ENCODE data around the gene ZMYM4.
"Not testable (repeated sequence)": the region's sequence is repeated elsewhere in the genome, so short reads cannot be mapped to it uniquely, and the experiment has no call there.

ZMYM4 gene

DNA sequence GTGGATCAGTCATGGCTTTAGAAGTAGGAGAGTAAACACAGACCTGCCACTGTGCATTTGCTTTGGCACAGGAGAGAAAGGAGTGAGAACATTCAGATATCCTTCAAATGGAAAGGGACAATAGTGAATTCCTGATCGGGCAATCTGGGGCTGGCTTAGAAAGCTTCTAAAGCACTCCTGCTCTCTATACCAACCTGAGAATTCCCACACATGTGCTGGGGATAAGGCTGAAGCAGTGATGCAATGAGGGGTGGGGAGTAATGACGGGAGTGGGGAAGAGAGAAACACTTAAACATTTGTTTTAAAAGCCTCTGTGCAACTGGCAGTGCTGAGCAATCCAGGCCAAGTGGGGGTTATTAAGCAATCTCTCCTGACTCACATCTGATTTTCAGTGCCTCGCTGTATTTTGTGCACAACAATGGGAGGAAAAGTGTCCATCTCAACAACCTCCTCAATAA, 179.9 kb downstream of the ZMYM4 start:
- H3K27me3 ChIP-seq (ENCODE audit: control insufficient read depth, insufficient read depth, low read length) = no peaks in the 10 kb centered on the region
- H3K9ac ChIP-seq (ENCODE audit: low read depth, low read length) = no peak overlapping the region
- peaks cover 10% of the 10 kb centered on the region for H3K36me3 ChIP-seq (ENCODE audit: control insufficient read depth, insufficient read depth, low read length)
- H3K4me3 ChIP-seq (ENCODE audit: low read depth, low read length) = no peak overlapping the region
- H3K9me3 ChIP-seq (ENCODE audit: control insufficient read depth, insufficient read depth, low read length) = no peaks in the 10 kb centered on the region
- no peaks in the 10 kb centered on the region for H3K4me1 ChIP-seq (ENCODE audit: control insufficient read depth, insufficient read depth, low read length)

GRCh38 chr1:35449334-35450008, 181.0 kb downstream of the ZMYM4 start:
- H3K36me3 ChIP-seq (ENCODE audit: control insufficient read depth, insufficient read depth, low read length) = peaks cover 17% of the 10 kb centered on the region
- H3K9me3 ChIP-seq (ENCODE audit: control insufficient read depth, insufficient read depth, low read length) = no peaks in the 10 kb centered on the region
- H3K27me3 ChIP-seq (ENCODE audit: control insufficient read depth, insufficient read depth, low read length) = no peaks in the 10 kb centered on the region
- no peak overlapping the region for H3K9ac ChIP-seq (ENCODE audit: low read depth, low read length)
- H3K4me1 ChIP-seq (ENCODE audit: control insufficient read depth, insufficient read depth, low read length) = no peaks in the 10 kb centered on the region
- no peak overlapping the region for H3K4me3 ChIP-seq (ENCODE audit: low read depth, low read length)

DNA sequence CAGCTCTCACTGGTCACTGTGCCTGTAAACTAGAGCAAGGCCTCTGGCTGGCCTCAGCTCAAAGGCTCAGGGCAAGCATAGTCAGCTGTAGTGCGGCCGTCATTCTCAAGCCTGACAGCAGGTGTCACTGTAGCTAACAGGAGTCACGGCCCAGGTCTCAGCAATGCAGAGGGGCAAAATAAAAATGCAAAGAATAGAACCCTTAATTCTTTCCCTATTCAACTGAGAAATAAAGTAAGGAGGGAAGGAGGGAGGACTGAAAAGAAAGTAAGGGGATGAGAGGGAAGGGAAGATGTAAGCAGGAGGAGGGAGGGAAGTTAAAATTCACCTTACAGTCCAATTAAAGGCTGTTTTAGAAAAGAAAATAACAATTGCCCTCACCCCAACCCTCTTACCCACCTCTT, 182.6 kb downstream of the ZMYM4 start:
- no peak overlapping the region for H3K9ac ChIP-seq (ENCODE audit: low read depth, low read length)
- no peaks in the 10 kb centered on the region for H3K9me3 ChIP-seq (ENCODE audit: control insufficient read depth, insufficient read depth, low read length)
- peaks cover 17% of the 10 kb centered on the region for H3K36me3 ChIP-seq (ENCODE audit: control insufficient read depth, insufficient read depth, low read length)
- no peak overlapping the region for H3K4me3 ChIP-seq (ENCODE audit: low read depth, low read length)
- H3K4me1 ChIP-seq (ENCODE audit: control insufficient read depth, insufficient read depth, low read length) = no peaks in the 10 kb centered on the region
- no peaks in the 10 kb centered on the region for H3K27me3 ChIP-seq (ENCODE audit: control insufficient read depth, insufficient read depth, low read length)

DNA sequence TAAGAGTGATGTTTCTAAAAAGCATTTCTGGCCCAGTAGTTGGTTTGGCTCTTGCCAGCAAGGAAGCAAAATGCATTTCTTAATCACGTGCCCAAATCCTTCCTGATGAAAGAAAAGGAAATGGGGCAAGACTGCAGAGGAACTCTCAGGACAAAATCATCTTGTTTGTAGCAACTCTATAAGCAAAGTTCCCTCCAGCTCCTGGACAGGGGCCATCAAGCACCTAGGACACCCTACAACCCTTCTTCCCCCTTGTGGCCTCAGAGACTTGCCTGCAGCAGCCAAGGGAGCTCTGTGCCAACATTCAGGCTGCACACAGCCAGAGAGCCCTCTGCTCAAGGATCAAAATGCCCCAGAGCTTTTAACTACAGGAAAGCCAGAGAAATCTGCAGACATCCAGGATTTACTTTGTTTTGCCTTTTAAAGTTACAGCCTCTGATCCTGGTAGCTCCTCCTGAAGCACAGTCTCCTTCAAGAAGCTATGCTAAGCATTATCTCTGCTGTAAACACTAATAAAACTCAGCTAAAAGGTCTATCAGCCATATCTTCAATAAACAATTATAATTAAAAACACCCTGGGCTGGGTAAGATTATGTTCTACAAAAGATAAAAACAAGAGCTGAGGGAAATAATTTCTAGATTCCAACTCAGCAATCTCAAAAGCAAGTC, 183.7 kb downstream of the ZMYM4 start:
- H3K36me3 ChIP-seq (ENCODE audit: control insufficient read depth, insufficient read depth, low read length) = peaks cover 22% of the 10 kb centered on the region

GRCh38 chr1:35453031-35453430, 184.5 kb downstream of the ZMYM4 start:
- H3K36me3 ChIP-seq (ENCODE audit: control insufficient read depth, insufficient read depth, low read length) = peaks cover 20% of the 10 kb centered on the region
- no peaks in the 10 kb centered on the region for H3K27me3 ChIP-seq (ENCODE audit: control insufficient read depth, insufficient read depth, low read length)

More for the DNA sequence above, 183.7 kb downstream of the ZMYM4 start:
- Histone ChIP-seq H3K27me3 (ENCODE audit: control insufficient read depth, insufficient read depth, low read length) (no peaks in the 10 kb centered on the region), H3K9me3 (ENCODE audit: control insufficient read depth, insufficient read depth, low read length) (no peaks in the 10 kb centered on the region), H3K9ac (ENCODE audit: low read depth, low read length) (no peak overlapping the region), H3K4me1 (ENCODE audit: control insufficient read depth, insufficient read depth, low read length) (no peaks in the 10 kb centered on the region), H3K4me3 (ENCODE audit: low read depth, low read length) (no peak overlapping the region)

DNA sequence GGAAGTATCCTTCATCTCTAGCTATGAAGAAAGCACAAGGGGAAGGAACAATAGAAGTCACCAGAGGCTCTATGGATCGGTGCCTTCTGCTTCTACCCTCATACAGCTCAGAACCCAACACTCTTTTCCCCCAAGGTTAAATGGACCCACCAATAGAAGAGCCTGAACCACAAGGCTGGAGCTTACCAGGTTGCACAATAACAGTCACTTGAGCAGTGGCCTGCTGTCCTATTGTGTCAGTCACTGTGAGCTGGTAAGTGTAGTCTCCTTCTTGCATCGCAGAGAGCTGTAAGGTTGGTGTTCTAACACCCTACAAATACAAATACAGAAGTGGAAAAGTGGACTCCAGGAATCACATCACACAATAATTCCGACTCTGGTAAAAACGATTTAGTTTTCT, 185.7 kb downstream of the ZMYM4 start:
- H3K4me1 ChIP-seq (ENCODE audit: control insufficient read depth, insufficient read depth, low read length) = no peaks in the 10 kb centered on the region
- H3K4me3 ChIP-seq (ENCODE audit: low read depth, low read length) = no peak overlapping the region
- H3K9me3 ChIP-seq (ENCODE audit: control insufficient read depth, insufficient read depth, low read length) = no peaks in the 10 kb centered on the region
- H3K27me3 ChIP-seq (ENCODE audit: control insufficient read depth, insufficient read depth, low read length) = no peaks in the 10 kb centered on the region
- peaks cover 19% of the 10 kb centered on the region for H3K36me3 ChIP-seq (ENCODE audit: control insufficient read depth, insufficient read depth, low read length)
- no peak overlapping the region for H3K9ac ChIP-seq (ENCODE audit: low read depth, low read length)

More at GRCh38 chr1:35453031-35453430, 184.5 kb downstream of the ZMYM4 start:
- H3K9me3 ChIP-seq (ENCODE audit: control insufficient read depth, insufficient read depth, low read length) = no peaks in the 10 kb centered on the region
- no peak overlapping the region for H3K9ac ChIP-seq (ENCODE audit: low read depth, low read length)
- no peaks in the 10 kb centered on the region for H3K4me1 ChIP-seq (ENCODE audit: control insufficient read depth, insufficient read depth, low read length)
- H3K4me3 ChIP-seq (ENCODE audit: low read depth, low read length) = no peak overlapping the region

- Histone ChIP-seq H3K9ac (ENCODE audit: low read depth, low read length) (no peak overlapping the region), H3K9me3 (ENCODE audit: control insufficient read depth, insufficient read depth, low read length) (no peaks in the 10 kb centered on the region), H3K4me1 (ENCODE audit: control insufficient read depth, insufficient read depth, low read length) (no peaks in the 10 kb centered on the region), H3K4me3 (ENCODE audit: low read depth, low read length) (no peak overlapping the region), H3K27me3 (ENCODE audit: control insufficient read depth, insufficient read depth, low read length) (no peaks in the 10 kb centered on the region), H3K36me3 (ENCODE audit: control insufficient read depth, insufficient read depth, low read length) (peaks cover 15% of the 10 kb centered on the region)
Measured at GRCh38 chr1:35454616-35455015, 186.1 kb downstream of the ZMYM4 start.

DNA sequence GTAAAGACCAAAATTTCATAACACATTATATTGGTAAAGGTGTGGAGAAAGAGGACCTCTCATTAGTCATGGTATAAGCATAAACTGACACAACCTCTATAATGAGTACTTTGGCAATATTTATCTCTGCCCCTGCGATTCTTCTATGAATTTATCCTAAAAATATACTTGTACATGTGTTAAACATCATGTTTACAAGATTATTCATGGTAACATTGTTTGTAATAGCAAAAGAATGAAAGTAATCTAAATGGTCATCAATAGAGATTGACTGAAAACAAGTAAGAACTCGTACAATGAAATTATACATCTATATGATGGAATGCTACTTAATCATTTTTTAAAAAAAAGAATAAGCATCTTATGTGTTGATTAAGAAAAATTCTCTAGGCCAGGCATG, 192.3 kb downstream of the ZMYM4 start:
- no peak overlapping the region for H3K9ac ChIP-seq (ENCODE audit: low read depth, low read length)
- H3K36me3 ChIP-seq (ENCODE audit: control insufficient read depth, insufficient read depth, low read length) = peaks cover 29% of the 10 kb centered on the region
- H3K9me3 ChIP-seq (ENCODE audit: control insufficient read depth, insufficient read depth, low read length) = peaks cover 3% of the 10 kb centered on the region
- H3K4me3 ChIP-seq (ENCODE audit: low read depth, low read length) = no peak overlapping the region
- H3K4me1 ChIP-seq (ENCODE audit: control insufficient read depth, insufficient read depth, low read length) = no peaks in the 10 kb centered on the region
- no peaks in the 10 kb centered on the region for H3K27me3 ChIP-seq (ENCODE audit: control insufficient read depth, insufficient read depth, low read length)

DNA sequence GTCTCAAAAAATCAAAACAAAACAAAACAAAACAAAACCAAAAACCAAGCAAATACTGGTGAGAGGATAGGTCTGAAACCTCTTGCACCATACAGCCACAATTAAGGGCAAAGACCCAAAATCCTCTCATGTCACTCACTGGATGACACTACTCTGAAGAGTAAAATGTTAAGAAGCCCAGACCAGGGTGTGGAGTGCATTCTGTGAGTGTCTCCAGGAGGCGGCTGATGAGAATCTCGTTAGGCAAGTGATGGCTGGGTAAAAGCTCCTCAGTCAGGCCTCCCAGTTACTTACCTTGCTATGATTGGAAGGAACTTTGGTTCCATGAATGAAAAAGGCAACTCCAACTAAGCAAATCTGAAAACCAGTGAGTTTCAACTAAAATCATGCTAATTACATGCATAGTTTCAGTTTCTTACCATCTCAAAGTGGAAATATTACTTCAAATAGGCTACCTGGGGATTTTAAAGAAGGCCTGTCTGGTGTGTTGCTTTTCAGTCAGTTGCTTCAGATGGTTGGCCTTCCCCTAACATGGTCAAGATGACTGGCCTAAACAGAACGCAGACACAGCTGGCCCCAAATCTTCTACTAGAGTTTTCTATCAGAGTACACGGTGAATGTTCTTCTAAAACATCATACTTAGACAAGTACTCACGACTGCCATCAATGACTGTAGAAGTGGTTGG, 193.6 kb downstream of the ZMYM4 start:
- Histone ChIP-seq H3K4me3 (ENCODE audit: low read depth, low read length) (no peak overlapping the region), H3K4me1 (ENCODE audit: control insufficient read depth, insufficient read depth, low read length) (no peaks in the 10 kb centered on the region), H3K9me3 (ENCODE audit: control insufficient read depth, insufficient read depth, low read length) (peaks cover 3% of the 10 kb centered on the region), H3K36me3 (ENCODE audit: control insufficient read depth, insufficient read depth, low read length) (peaks cover 35% of the 10 kb centered on the region), H3K27me3 (ENCODE audit: control insufficient read depth, insufficient read depth, low read length) (no peaks in the 10 kb centered on the region), H3K9ac (ENCODE audit: low read depth, low read length) (no peak overlapping the region)

DNA sequence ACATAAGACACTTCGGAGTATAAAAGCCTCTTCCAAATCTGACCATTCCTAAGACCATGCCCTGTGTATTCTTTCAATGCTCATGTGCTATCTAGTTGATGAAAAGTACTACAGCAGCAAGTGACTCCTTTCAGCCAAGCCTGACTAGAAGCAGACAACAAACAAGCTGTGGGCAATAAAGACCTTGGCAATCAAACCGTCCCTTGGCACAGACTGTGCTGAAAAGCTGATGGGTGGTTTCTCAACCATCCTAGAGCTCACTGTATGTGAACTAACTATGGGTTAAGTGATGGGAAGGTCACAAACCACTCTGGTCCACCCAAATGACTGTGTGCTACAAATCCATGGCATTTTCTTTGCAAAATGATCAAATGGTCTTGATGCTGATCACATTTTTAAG, 194.7 kb downstream of the ZMYM4 start:
- Histone ChIP-seq H3K36me3 (ENCODE audit: control insufficient read depth, insufficient read depth, low read length) (peaks cover 34% of the 10 kb centered on the region), H3K27me3 (ENCODE audit: control insufficient read depth, insufficient read depth, low read length) (no peaks in the 10 kb centered on the region), H3K9ac (ENCODE audit: low read depth, low read length) (no peak overlapping the region), H3K9me3 (ENCODE audit: control insufficient read depth, insufficient read depth, low read length) (peaks cover 3% of the 10 kb centered on the region), H3K4me1 (ENCODE audit: control insufficient read depth, insufficient read depth, low read length) (no peaks in the 10 kb centered on the region), H3K4me3 (ENCODE audit: low read depth, low read length) (no peak overlapping the region)

DNA sequence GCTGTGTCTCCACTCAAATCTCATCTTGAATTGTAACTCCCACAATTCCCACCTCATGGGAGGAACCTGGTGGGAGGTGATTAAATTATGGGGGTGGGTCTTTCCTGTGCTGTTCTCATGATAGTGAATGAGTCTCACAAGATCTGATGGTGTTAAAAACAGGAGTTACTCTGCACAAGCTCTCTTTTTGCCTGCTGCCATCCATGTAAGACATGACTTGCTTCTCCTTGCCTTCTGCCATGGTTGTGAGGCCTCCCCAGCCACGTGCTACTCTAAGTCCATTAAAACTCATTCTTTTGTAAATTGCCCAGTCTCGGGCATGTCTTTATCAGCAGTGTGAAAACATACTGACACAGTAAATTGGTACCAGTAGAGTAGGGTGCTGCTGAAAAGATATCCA, 195.2 kb downstream of the ZMYM4 start:
- H3K9me3 ChIP-seq (ENCODE audit: control insufficient read depth, insufficient read depth, low read length); H3K4me3 ChIP-seq (ENCODE audit: low read depth, low read length); H3K9ac ChIP-seq (ENCODE audit: low read depth, low read length); H3K4me1 ChIP-seq (ENCODE audit: control insufficient read depth, insufficient read depth, low read length); H3K27me3 ChIP-seq (ENCODE audit: control insufficient read depth, insufficient read depth, low read length): not testable (repeated sequence)
- H3K36me3 ChIP-seq (ENCODE audit: control insufficient read depth, insufficient read depth, low read length) = peaks cover 34% of the 10 kb centered on the region

GRCh38 chr1:35466120-35466519, 197.6 kb downstream of the ZMYM4 start:
- H3K36me3 ChIP-seq (ENCODE audit: control insufficient read depth, insufficient read depth, low read length) = peaks cover 34% of the 10 kb centered on the region
- peaks cover 3% of the 10 kb centered on the region for H3K9me3 ChIP-seq (ENCODE audit: control insufficient read depth, insufficient read depth, low read length)
- no peak overlapping the region for H3K9ac ChIP-seq (ENCODE audit: low read depth, low read length)
- no peaks in the 10 kb centered on the region for H3K4me1 ChIP-seq (ENCODE audit: control insufficient read depth, insufficient read depth, low read length)
- H3K27me3 ChIP-seq (ENCODE audit: control insufficient read depth, insufficient read depth, low read length) = no peaks in the 10 kb centered on the region
- H3K4me3 ChIP-seq (ENCODE audit: low read depth, low read length) = no peak overlapping the region

All from iPS-15b (cell line).